HK-2 (cell line): ENCODE measurements around the gene KCTD2.
"Not testable (repeated sequence)": the region's sequence is repeated elsewhere in the genome, so short reads cannot be mapped to it uniquely, and the experiment has no call there.

Source experiments
- DNase-seq: peaks from one replicate; pipeline ENCODE4 v3.0.0-alpha.2; 2018; ENCODE audit not compliant: unreplicated experiment

KCTD2 gene

GRCh38 chr17:75049706-75050105, 2.7 kb downstream of the KCTD2 start:
- DNase-seq: no peak

GRCh38 chr17:75051941-75052340, 4.9 kb downstream of the KCTD2 start:
- no peak for DNase-seq

DNA sequence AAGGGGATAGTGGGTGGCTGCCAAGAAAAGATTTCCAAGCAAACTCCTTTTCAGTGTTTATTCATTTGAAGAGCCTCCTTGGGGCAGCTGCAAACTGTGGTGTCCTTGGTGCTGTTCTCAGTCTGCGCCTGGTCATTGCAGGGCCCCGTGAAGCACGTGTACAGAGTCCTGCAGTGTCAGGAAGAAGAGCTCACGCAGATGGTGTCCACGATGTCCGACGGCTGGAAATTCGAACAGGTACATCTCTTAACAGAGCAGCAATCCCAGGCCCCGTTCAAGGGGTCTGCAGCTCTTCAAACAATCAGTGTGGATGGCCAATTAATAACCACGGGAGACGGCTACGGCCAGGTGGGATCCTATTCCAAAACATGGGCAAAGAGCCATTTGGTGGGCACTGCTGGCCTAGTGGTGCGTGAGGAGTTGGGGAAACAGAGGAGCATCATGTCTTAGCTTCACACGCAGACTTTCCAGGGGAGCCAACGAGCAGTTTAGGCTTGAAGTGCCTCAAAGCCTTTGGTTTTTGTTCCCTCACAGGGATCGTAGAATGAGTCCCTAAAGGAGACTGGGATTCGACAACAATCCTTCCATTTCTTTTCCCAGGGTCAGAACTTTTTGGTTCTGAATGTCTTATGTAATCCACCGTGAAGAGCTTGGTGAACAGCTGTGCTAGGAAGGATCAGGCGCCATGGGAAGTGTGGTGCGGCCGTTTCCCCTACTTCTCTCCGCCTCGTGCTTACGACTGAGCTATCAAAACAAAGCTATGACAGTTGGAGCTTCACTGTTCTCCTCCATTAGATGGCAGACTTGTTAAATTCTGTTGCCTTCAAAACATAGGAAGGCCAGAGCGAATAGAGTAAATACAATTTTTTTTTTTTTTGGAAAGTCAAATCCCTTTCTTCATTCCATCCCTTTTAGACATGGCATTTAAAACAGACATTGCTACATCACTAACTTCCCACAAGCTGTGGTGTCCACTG, 12.6 kb downstream of the KCTD2 start:
- DNase-seq: no peak

- no peak for DNase-seq
Observed at GRCh38 chr17:75060434-75061054, 13.5 kb downstream of the KCTD2 start.

GRCh38 chr17:75061055-75061438, 14.0 kb downstream of the KCTD2 start:
- no peak for DNase-seq

- DNase-seq: no peak
Observed at GRCh38 chr17:75061618-75062017, 14.6 kb downstream of the KCTD2 start.

DNA sequence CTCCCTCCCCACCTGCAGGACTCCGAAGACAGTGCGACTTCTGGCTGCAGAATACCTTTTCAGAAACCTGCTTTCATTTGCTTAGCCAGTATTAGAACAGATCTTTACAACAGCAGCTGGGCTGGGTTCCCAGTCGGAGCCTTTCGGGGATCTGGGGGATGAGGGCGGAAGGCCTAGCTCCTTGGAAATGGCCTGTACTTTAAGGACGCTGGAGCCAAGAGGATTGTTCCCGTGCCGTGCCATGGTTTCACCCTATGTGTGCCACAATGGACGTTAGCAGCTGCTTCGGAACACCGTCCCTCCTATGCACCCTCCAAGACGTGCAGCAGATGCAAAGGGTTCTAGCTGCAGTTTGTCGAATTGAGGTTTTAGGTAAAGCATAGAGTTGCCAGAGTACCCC, 16.2 kb downstream of the KCTD2 start:
- no peak for DNase-seq

- no peak for DNase-seq
Observed at GRCh38 chr17:75063626-75064025, 16.6 kb downstream of the KCTD2 start.

- no peak for DNase-seq
Observed at GRCh38 chr17:75064040-75064439, 17.0 kb downstream of the KCTD2 start.

DNA sequence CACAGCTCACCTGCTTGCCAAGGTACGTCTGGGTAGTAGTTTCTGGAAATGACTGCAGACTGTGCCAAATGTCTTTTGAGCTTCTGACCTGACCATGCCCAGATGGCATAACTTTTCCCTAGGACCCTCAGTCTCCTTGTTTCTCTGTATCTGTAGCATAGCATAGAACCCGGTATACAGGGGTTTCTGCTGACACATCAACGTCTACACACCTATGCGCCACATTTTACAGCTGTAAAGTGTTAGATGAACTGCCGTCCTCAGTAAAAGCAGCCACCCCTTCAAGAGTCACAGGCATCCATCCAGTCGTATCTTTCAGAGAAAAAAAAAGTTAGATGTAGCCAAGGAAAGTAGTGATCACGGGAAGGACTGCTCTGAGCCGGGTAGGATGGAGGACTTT, 17.4 kb downstream of the KCTD2 start:
- DNase-seq: no peak

DNA sequence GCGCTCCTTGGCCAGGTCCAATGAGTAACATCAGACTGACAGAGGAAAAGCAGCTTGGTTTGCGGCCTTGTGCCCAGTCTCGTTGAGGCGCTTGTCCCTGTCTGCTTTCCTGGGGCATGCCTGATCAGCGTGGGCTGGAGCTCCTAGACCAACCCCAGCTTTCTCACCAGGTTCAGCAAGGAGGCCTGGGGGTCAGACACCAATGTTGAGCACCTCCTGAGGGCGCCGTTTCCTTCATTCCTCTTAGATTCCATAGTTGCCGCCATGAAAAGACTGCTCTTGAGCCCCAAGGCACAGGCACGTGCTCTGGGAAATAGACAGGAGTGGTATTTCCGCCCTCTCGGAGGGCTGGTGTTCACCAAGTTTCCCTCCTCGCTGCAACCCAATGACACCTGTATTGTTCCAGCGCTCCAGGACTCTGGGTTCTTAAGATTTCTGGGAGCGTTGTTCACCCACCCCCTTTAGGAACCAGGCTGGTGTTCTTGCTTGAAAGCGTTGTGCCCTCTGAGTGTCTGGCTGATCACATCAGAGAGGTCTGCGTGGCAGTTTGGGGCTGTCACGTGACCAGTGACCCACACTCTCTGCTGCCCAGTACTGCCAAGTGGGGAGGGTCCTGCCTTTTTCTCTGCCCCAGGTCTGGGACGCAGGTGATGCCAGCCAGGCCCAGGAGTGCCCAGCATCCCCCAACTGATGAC, 18.0 kb downstream of the KCTD2 start:
- no peak for DNase-seq

- DNase-seq: no peak
Observed at GRCh38 chr17:75065562-75066151, 18.6 kb downstream of the KCTD2 start.

DNA sequence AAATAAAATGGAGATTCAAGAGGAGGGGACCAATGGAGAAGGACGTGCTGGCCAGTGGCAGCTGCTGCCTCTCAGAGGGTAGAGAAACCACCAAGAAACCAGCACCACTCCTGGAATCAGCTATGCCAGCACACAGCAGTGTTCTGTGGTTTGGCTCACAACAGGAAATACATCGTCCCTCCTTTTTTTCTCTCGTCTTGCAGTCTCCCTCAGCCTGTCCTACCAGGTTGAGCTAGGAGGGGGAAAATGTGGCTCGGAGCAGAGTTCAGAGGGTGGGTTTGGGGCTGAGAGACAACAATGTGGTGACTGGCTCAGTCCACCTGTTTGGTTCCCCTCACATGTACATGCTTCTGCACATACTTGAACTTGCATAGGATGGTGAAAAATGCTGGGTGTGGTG, 20.8 kb downstream of the KCTD2 start:
- no peak for DNase-seq

DNA sequence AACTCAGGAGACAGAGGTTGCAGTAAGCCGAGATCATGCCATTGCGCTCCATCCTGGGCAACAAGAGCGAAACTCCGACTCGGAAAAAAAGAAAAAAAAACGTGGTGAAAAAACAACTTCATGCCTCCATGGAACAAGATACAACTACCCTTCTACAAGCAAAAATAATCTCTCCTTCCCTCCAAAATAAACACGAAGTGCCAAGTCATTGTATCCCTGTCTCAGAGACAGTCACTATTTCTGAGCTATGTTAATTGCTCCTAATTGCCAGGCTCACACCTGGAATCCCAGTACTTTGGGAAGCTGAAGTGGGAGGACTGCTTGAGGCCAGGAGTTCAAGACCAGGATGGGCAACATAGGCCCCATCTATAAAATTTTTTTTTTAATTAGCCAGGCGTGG, 21.7 kb downstream of the KCTD2 start:
- no peak for DNase-seq

GRCh38 chr17:75069783-75070182, 22.8 kb downstream of the KCTD2 start:
- DNase-seq: no peak

DNA sequence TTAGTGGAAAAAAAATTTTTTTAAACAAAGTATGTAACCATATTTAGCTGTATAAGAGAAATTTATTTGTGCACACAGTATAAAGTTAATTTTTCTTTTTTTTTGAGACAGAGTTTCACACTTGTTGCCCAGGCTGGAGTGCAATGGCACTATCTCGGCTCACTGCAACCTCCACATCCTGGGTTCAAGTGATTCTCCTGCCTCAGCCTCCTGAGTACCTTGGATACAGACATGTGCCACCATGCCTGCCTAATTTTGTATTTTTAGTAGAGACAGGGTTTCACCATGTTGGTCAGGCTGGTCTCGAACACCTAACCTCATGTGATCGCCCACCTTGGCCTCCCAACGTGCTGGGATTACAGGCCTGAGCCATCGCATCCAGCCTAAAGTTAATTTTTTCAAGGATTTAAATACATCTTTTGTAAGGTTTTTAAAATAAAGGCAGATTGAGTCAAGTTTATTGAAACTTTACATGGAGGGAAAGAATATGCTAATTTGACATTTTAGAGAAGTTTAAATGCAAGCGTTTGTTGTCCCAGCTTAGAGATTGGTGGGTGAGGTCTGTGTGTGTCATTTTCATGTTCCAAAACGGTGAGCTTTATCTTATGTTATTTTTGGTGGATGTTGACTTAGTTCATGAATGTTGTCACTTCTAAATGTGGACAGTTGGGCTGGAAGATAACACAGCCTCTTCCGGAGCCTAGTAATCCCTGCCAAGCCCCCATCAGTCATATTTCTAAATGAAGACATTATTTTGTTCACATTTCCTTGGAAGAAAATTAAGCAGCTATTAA, 24.6 kb downstream of the KCTD2 start:
- not testable (repeated sequence) for DNase-seq

- not testable (repeated sequence) for DNase-seq
Observed at GRCh38 chr17:75072909-75073308, 25.9 kb downstream of the KCTD2 start.

- DNase-seq: no peak
Observed at GRCh38 chr17:75073618-75074047, 26.6 kb downstream of the KCTD2 start.

GRCh38 chr17:75074532-75074931, 27.5 kb downstream of the KCTD2 start:
- DNase-seq: no peak

GRCh38 chr17:75075597-75076336, 28.7 kb downstream of the KCTD2 start:
- DNase-seq: no peak

GRCh38 chr17:75077072-75077495, 30.1 kb downstream of the KCTD2 start:
- DNase-seq: no peak
